ENCODE measurements around the gene DNMBP. TPM values are rescaled to one million over a fixed set of nuclear protein-coding genes. Genes with fewer than 3 reads are reported as not detected.
"Not testable (repeated sequence)": the region's sequence is repeated elsewhere in the genome, so short reads cannot be mapped to it uniquely, and the experiment has no call there.

DNMBP gene
- total RNA-seq, 4 donors from 2014 or later: 17.9 to 37.6 (median 20.6) TPM

DNA sequence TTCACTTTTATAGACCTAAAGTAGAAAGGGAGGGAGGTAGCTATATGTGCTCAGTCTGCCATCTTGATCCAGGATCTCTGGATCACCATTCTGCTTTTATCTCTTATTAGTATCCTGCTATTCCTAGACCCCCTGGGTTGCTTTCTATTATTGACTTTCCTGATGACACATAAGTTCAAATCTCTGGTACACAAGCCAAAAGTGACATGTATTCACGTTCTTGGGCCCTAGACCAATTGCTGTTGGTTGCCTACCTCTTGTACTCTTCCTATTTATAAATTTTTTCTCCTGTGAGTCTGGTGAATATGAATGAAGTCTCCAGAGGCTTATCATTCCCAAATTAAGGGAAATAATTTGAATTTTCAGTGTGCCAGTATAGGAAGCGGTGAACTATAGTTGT, 56.9 kb downstream of the DNMBP start:
- Histone ChIP-seq H3K27me3 (no peaks in the 10 kb centered on the region), H3K4me1 (peaks cover 0 to 7% (median 0%) of the 10 kb centered on the region in 3 donors), H3K36me3 (peaks cover 0 to 59% of the 10 kb centered on the region in 2 donors), H3K27ac (no peak overlapping the region), H3K4me3 (no peak overlapping the region), H3K9me3 (peaks cover 0 to 10% (median 0%) of the 10 kb centered on the region in 3 donors)
- ATAC-seq: no peak
- TF ChIP-seq POLR2A (IDR thresholded peaks at IDR 0.05) (no peak), POLR2AphosphoS5 (IDR thresholded peaks at IDR 0.05) (no peak), EP300 (IDR thresholded peaks at IDR 0.05) (no peak)
- TF ChIP-seq, protein P1, sequence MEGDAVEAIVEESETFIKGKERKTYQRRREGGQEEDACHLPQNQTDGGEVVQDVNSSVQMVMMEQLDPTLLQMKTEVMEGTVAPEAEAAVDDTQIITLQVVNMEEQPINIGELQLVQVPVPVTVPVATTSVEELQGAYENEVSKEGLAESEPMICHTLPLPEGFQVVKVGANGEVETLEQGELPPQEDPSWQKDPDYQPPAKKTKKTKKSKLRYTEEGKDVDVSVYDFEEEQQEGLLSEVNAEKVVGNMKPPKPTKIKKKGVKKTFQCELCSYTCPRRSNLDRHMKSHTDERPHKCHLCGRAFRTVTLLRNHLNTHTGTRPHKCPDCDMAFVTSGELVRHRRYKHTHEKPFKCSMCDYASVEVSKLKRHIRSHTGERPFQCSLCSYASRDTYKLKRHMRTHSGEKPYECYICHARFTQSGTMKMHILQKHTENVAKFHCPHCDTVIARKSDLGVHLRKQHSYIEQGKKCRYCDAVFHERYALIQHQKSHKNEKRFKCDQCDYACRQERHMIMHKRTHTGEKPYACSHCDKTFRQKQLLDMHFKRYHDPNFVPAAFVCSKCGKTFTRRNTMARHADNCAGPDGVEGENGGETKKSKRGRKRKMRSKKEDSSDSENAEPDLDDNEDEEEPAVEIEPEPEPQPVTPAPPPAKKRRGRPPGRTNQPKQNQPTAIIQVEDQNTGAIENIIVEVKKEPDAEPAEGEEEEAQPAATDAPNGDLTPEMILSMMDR (IDR thresholded peaks at IDR 0.05): no peak
- 88 to 100% methylated on average over 2 of the region's 2 CpGs for WGBS, 2 donors (ENCODE audit: low coverage in 1 of 2)

GRCh38 chr10:99946051-99946450, 63.7 kb downstream of the DNMBP start:
- H3K27me3 ChIP-seq, ATAC-seq, H3K36me3 ChIP-seq, H3K9me3 ChIP-seq, H3K4me3 ChIP-seq: not testable (repeated sequence)
- Histone ChIP-seq H3K27ac (peak overlapping the region in 1 of 4 donors; percentile 68), H3K4me1 (peaks cover 0 to 51% (median 7%) of the 10 kb centered on the region in 3 donors)
- WGBS, 2 donors (ENCODE audit: low coverage in 1 of 2): 23 to 80% methylated on average over 1 to 2 of the region's 2 CpGs

DNA sequence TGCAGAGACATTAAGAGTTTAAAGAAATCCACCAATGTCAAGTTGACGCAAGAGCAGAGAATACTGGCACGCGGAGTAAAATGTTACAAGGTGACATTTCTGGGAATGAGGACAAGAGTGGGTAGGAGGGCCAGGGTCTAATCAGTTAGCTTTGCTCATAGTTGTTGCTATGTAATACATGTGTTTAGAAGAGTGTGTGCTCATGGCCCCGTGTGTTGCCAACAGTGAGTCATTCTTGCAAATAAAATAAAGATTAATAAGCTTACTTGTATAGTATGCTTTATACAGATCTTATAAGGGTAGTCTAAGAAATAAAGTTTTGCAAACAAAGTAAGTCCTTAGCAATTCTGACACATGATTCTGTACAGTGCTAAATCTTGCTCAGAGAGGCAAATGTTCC, 64.5 kb downstream of the DNMBP start:
- Histone ChIP-seq H3K27me3 (no peaks in the 10 kb centered on the region), H3K4me1 (peaks cover 0 to 51% (median 7%) of the 10 kb centered on the region in 3 donors), H3K9me3 (no peaks in the 10 kb centered on the region), H3K27ac (peak overlapping the region; percentile 25 to 68 (median 50)), H3K4me3 (no peak overlapping the region), H3K36me3 (no peaks in the 10 kb centered on the region)
- TF ChIP-seq POLR2AphosphoS5 (IDR thresholded peaks at IDR 0.05) (peak; percentile 89), POLR2A (IDR thresholded peaks at IDR 0.05) (no peak), EP300 (IDR thresholded peaks at IDR 0.05) (no peak)
- TF ChIP-seq, protein P1 (IDR thresholded peaks at IDR 0.05): no peak
- ATAC-seq: peak; percentile 82
- 16 to 27% methylated on average over 4 of the region's 4 CpGs for WGBS, 2 donors (ENCODE audit: low coverage in 1 of 2)

DNA sequence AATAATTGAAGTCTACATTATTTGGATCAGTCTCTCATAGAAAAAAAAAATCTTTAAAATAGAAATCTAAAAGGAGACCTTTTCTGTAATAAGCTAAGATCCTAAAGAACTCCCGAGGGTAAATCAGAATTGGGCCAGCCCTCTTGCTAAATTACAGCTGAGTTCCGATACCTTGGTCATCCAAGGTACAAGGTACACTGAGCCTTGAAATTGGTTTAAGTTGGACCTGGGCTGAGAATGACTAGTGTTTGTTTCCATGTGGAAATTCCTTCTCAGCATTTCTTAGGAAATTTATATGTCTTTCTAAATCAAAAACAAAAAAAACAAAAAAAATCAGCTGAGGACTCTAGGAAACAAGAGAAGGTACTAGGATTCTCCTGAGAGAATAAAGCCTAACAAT, 64.9 kb downstream of the DNMBP start:
- Histone ChIP-seq H3K4me3 (no peak overlapping the region), H3K36me3 (no peaks in the 10 kb centered on the region), H3K27ac (peak overlapping the region in 3 of 4 donors; percentile 49 to 68 (median 50)), H3K27me3 (no peaks in the 10 kb centered on the region), H3K9me3 (no peaks in the 10 kb centered on the region), H3K4me1 (peaks cover 0 to 51% (median 7%) of the 10 kb centered on the region in 3 donors)
- 79% methylated on average over 2 of the region's 2 CpGs for WGBS, 2 donors (ENCODE audit: low coverage in 1 of 2)
- no peak for TF ChIP-seq POLR2A (IDR thresholded peaks at IDR 0.05)
- TF ChIP-seq, protein P1 (IDR thresholded peaks at IDR 0.05): no peak
- no peak for TF ChIP-seq EP300 (IDR thresholded peaks at IDR 0.05)
- no peak for TF ChIP-seq POLR2AphosphoS5 (IDR thresholded peaks at IDR 0.05)
- ATAC-seq: peak; percentile 19

GRCh38 chr10:99943908-99944307, 65.8 kb downstream of the DNMBP start:
- Histone ChIP-seq H3K9me3 (no peaks in the 10 kb centered on the region), H3K4me1 (peaks cover 0 to 51% (median 7%) of the 10 kb centered on the region in 3 donors), H3K4me3 (no peak overlapping the region), H3K27me3 (no peaks in the 10 kb centered on the region), H3K27ac (no peak overlapping the region), H3K36me3 (no peaks in the 10 kb centered on the region)
- 74 to 94% methylated on average over 3 of the region's 3 CpGs for WGBS, 2 donors (ENCODE audit: low coverage in 1 of 2)
- TF ChIP-seq, protein P1 (IDR thresholded peaks at IDR 0.05): no peak
- TF ChIP-seq EP300 (IDR thresholded peaks at IDR 0.05) (no peak), POLR2AphosphoS5 (IDR thresholded peaks at IDR 0.05) (no peak), POLR2A (IDR thresholded peaks at IDR 0.05) (no peak)
- no peak for ATAC-seq
